COR-L47 (cell line): ENCODE results near the gene SEL1L.
"Not testable (repeated sequence)": the region's sequence is repeated elsewhere in the genome, so short reads cannot be mapped to it uniquely, and the experiment has no call there.

ENCODE experiments used
- DNase-seq: peaks from one replicate; lab custom pipeline; 2025; lab: John Stamatoyannopoulos, UW

SEL1L gene

DNA sequence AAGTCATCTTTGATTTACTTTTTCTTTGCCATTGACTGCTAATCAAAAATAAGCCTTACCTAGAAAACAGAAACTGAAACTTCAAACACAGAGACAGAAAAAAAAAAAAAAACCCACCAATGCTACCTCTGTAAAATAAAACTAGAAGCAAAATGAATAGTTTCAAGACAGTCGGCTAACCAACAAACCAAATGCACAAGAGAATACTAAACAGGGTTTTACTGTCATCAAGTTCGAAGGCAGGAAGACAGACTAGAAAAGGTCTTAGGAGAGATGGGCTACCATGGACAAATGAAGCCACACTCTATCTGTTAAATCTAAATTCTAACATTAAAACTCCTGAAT is 59.5 kb downstream of the SEL1L start:
- no peak for DNase-seq

DNA sequence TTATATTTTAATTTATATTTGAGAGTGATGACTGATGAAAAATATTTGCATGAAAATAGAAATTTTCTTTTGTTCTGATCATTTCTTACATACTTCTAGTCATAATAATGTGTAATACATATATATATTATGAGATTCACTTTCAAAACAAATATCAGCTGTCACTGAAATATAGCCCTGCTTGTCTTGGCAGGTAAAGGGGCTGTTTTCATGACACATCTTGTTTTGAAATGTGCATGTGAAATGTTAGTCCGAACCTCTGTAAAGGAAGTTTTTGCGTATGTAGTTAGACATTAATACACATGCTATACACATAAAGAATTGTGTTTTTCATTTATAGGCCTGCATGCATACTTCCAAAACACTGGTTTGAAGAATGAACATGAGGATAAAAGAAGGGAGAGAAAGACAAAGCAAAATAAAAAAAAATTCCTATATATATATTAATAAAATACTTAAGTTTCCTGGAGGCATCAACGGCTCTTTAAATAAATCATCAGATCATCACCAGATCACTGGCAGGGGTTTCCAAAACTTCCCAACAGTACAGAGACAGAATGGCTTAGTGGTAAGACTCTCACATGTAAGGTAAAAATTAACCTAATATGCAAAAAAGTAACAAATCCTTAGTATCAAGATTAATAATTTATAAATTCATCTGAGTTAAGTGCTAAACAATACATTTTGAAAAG is 60.1 kb downstream of the SEL1L start:
- no peak for DNase-seq

DNA sequence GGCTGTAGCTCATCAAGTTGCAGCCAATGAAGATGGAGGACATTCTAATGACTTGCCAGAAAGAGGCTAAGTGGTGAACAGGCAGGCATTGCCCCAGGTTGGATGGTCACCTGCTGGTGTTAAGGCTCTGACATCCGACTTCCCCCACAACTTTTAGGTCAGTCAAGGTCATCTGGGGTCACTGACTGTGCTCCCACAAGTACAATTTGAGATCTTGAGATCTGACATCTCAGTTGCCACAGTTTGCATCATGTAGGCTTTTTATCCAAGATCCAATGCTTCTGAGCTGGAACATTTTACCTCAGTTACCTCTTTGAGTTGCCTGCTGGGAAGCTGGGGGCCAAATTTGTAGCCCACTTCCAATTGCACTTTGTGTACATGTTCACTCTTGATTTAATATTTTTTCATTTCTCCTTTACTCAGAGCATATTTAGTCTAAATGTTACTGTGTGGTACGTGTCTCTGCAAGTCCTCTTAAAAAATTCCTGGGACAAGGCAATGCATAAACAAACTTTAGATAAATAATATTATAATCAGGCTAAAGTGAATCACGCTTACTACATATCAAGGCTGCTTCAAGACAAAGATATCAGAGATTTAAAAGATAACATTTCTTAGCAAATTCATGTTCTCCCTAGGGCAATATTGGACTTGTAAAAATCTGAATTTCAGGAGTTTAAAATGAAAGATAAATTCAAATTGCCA is 61.4 kb downstream of the SEL1L start:
- no peak for DNase-seq

DNA sequence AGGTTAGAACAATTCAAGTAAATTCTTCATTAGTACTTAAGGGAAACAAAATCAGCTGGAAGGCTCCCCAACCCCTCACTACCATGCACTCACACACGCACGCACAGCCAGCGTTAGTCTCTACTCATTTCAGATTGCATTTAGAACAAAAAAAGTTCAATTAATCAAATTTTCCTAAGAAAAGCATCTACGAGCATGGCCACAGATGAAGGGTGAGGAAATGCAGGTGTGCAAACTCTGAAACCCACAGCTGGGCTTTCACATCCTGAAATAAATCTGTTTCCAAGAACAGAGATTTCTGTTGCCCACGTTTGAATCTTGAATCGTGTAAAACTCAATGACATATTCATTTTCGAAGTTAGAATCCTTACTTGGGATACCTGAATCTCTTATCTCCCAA is 62.6 kb downstream of the SEL1L start:
- DNase-seq: no peak

DNA sequence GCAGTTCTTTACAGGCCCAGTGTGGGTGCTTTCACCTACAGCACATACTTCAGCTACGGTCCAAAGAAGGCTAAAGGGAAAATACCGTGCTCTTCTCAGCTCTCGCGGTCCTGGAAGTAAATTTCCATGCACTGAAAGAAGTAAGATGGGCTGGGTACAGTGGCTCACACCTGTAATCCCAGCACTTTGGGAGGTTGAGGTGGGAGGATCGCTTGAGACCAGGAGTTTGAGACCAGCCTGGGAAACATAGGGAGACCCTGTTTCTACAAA is 63.2 kb downstream of the SEL1L start:
- DNase-seq: not testable (repeated sequence)

DNA sequence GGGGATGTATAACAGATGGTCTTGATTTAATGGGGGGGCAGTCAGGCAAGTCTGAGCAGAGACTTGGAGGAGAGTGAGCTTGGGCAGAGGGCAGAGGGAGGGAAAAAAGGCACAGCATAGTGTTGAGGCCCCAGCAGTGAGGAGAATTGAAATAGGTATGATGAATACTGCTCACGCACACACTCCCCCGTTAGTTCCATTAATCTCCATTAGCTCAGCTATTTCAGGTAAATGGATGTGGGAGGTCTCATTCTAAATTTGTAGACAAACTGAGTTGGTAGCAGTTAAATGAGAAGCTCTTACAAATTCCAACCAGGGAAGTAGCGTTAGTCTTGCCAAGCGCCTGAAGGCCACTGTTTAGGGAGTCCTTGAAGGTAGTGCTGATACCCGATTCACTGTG is 66.8 kb downstream of the SEL1L start:
- no peak for DNase-seq

DNA sequence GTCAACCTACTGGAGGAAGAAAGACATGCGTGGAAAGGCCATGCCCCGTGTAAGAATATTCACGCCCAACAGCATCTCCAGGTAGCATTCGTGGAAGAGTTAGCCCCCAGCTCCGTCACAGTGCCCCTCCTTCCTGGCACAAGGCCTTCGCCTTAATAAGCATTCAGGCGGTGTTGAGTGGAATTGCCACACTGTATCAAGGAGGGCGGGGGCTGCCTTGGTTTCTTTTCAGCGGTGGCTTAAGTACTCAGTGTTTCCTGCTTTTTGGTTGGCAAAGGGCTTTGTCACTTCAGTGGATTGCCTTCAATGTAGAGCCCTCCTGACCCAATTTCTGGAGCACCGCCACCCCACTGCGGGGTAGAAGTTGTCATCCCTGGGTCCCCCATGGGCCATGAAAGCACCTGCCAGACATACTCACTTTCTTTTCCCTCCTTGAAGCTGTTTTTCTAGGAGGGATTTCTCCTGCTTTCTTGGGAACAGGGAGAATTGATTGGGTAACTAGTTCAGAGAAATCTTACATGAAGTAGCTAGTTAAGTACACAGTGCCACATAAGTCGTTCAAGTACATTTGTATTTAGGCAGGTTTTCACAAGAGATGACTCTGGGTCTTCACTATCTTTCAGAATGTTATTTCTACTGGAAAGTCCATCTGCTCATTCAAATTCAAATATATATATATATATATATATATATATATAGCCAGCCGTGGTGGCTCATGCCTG is 68.0 kb downstream of the SEL1L start:
- DNase-seq: no peak

DNA sequence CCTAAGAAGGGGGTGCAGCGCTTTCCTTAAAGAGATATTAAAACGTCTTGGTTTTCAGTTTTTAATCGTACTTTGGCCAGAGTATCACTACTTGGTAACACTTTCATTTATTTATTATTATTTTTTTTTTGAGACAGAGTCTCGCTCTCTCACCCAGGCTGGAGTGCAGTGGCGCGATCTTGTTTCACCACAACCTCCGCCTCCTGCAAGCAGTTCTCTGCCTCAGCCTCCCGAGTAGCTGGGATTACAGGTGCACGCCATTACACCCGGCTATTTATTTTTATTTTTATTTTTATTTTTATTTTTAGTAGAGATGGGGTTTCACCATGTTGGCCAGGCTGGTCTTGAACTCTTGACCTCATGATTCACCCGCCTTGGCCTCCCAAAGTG is 68.7 kb downstream of the SEL1L start:
- DNase-seq: not testable (repeated sequence)

DNA sequence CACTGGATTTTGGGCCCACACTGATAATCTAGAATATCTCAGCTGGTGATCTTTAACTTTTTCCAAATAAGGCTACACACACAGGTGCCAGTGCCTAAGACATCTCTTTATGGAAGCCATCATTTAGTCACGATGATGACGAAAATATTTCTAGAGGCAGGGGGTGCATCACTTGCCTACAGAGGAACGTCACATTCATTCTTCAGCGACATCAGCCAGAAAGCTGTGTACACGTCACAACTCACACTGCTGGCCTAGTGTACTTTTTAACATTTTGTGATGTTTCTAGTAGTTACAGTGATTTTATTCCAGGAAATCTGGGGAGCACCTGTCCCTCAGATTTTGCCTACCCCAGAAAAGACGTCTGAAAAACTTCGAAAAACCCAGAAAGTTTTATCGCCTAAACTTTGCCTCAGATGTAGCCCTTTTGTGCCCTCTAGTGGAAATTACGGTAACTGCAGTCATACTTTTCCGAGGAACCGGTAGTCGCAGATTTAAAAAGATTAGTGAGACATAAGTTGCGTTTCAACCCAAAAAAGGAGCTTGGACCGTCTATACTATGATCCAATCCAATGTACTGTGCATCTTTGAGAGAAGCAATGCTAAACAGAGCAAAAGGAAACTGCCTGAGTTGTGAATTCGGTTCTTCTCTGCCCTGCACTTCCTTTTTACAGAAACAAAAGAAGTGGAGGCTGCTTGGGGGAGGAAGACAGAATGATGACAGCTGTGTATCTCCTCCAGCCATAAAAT is 69.2 kb downstream of the SEL1L start:
- DNase-seq: peak; percentile 14

DNA sequence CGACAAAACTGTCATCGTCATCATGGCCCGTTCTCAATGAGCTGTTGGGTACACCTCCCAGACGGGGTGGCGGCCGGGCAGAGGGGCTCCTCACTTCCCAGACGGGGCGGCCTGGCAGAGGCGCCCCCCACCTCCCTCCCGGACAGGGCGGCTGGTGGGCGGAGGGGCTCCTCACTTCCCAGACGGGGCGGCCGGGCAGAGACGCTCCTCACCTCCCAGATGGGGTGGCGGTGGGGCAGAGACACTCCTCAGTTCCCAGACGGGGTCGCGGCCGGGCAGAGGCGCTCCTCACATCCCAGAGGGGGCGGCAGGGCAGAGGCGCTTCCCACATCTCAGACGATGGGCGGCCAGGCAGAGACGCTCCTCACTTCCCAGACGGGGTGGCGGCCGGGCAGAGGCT is 71.3 kb downstream of the SEL1L start:
- DNase-seq: not testable (repeated sequence)

DNA sequence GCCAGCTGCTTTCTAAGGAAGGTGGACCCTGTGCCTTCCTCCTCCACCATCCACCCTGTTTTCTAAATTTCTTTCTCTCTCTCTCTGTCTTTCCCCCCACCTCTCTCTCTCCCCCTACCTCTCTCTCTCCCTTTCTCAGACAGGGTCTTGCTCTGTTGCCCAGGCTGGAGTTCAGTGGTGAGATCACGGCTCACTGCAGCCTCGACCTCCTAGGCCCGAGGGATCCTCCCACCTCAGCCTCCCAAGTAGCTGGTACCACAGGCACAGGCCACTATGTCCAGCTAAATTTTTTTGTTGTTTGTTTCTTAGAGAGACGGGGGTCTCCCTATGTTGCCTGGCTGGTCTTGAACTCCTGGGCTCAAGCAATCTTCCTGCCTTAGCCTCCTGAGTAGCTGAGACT is 73.7 kb downstream of the SEL1L start:
- no peak for DNase-seq

DNA sequence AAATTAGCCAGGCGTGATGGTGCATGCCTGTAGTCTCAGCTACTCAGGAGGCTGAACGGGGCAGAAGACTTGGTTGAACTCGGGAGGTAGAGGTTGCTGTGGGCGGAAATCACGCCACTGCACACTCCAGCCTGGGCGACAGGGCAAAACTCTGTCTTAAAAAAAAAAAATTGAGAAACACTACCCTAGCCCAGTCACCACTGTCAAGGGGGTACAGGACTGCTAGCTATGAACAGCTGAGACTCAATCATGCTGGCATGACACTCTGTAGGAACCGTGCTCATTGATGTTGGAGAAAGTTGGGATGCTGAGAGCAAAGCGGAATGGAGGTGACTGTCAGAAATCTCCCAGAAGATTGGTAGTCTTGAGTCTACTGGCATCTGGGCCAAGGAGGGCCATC is 75.3 kb downstream of the SEL1L start:
- DNase-seq: no peak

DNA sequence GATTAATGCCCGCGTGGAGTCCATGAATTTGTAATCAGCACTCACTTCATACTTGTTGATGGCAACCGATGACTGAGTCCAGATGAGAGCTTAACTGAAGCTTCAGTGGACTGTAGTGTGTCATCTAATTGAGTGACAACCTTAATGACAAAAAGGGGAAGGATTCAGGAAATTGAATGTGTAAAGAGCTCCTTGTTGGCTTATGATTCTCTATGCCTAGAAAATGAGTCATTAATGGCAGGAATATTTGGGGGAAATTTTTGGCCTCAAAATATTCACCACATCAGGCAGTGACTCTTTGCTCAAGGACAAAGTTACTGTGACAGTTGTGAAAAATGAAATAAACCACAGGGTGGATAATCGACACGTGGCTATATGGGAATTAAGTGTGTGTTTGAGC is 78.3 kb downstream of the SEL1L start:
- no peak for DNase-seq

DNA sequence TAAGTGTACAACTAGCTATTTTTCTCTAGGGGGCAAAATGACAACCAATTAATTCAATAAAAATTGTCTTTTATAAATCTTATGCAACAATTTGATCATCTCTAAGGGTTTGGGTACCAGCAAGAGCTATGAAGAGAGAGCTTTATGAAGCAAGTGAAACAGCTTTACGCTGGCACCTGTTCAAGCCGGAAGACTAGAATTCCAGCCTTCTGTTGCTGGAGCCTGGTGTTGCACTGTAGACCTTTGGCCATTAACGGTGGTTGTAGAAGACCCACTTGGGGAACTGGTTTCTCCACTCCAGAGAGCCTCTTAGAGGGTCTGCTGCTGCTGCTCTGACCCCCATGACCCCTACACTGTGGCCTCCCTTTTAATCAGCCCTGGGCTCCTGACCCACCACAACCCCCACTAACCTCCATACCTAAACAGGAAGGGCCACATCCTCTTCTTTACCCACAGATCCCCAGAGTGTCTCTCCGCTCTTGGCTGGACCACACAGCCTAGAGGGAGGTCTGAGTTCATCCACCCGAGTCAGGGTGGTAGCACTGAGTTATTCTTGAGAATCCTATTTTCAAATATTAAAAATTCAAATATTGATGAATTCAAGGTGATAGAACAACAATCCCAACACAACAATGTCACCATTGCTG is 79.0 kb downstream of the SEL1L start:
- DNase-seq: no peak

DNA sequence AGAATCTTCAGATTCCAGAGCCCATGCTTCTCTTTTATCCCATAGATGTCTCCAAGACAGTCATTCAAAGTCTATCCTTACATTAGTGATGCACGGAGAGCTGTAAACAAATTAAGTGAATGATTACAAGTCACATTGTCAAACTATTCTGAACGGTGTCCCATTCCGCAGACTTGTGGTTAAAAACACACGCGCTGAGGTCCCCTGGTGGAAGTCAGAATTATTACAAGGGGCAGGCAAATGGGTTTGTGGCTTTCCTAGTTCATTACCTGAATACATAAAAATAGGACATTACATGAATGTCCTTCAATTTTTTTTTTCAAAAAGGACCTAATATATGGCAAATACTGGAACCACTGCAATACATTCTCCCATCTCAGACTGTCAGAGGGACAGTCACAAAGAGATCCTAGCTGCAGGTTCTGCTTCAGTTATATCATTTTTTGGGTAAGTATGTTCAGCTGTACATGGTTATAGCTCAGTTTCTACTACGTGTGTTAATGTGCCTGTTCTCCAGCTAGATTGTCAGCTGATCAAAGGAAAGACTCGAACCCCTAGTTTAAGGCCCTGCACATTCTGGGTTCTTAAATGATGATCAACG is 80.4 kb downstream of the SEL1L start:
- peak; percentile 38 for DNase-seq

DNA sequence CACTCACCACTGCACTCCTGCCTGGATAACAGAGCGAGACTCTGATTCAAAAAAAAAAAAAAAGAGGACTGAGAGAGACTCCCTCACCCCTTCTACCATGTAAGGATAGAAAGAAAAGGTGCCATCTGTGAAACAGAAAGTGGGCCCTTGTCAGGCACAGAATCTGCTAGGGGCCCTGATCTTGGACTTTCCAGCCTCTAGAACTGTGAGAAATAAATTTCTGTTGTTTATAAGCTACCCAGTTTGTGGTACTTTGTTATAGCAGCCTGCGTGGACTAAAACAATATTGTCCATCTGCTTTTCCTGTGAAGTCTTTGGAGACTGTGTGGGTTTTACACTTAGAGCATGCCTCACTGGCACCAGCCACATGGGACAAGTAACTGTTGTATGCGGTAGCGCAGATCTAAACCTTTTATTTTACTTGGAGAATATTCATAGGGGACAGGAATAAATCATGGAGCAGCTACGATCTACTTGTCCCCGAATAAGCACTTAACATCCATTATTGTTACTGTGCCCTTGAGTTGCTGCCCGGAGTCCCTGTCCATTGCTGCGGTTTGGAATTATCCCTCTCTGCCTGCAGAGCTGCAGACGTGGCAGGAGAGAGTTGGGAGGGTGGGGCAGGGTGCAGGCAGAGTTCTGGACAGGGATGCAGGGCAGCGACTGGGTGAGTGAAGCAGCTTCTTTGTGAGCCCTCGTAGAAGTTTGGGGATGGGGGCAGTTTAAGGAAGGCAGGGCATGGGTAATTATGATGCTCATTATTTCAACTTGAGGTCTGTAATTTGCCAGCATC is 81.1 kb downstream of the SEL1L start:
- DNase-seq: no peak

DNA sequence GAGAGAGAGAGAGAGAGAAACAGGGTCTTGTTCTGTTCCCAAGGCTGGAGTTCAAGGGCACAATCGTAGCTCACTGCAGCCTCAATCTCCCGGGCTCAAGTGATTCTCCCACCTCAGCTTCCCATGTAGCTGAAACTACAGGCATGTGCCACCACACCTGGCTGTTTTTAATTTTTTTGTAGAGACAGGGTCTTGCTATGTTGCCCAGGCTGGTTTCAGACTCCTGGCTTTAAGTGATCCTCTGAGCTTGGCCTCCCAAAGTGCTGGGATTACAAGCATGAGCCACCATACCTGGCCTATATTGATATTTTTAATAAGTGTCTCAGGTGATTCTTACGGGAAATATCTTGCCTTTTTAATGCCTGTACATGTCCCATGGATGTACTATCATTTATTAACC is 82.7 kb downstream of the SEL1L start:
- no peak for DNase-seq

DNA sequence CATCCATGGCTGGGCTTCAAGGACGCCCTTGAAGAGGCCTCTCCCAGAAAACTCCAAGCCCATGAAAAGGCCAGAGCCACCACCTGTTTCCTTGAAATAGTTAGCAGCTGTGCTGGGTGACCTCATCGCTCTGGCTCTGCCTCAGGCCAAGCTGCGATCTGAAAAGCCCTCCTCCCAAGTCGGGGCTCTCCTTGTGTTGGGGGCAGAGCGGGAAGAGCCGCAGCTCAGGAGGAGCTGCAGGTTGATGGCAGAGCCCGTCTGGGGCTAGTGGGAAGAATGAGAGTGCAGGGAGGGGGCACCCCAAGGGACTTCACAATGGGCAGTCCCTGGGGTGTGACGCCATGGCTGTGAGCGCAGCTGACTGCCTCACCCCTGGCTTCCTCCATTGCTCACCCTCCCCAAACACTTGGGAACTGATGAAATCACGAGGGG is 83.5 kb downstream of the SEL1L start:
- no peak for DNase-seq

DNA sequence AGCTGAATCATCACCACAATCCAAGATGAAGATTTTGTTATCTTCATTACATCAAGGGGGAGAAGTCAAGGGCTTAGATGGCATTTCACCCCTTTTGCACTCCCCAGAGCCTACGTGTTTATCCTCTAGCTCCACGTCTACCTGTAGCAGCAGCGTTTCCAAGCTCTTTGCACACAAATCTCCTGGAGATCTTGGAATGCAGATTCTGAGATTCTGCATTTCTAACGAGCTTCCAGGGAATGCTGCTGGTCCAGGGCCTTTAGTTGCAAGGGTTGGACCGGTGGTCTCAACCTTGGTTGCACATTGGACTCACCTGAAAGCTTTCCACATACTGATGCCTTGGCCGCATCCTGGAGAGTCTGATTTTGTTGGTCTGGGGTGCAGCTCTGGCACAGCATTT is 84.1 kb downstream of the SEL1L start:
- DNase-seq: no peak

DNA sequence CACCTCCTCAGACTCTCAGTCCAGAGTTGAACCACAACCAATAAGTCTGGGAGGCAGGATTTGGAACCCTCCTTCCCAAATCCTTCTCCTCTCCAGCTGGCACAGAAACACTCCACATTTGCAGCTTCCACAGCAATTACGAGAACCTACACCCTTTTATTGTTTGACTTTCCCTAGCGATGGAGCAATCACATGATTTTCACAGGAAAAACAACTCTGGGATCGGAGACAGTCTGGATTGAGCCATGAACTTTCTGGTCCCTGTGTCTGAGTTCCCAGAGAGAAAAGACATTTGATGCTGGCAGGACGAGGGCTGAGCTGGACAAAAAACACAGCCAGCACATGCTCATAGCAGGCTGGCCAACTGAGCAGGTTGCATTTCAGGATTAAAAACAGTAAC is 84.5 kb downstream of the SEL1L start:
- DNase-seq: no peak
